Measurements from ENCODE around the gene ATP1A4.
"Not testable (repeated sequence)": the region's sequence is repeated elsewhere in the genome, so short reads cannot be mapped to it uniquely, and the experiment has no call there.

The ATP1A4 gene

GRCh38 chr1:160120797-160121196 lies 30.6 kb upstream of the ATP1A4 start:
- Histone ChIP-seq H3K4me3 (no peak overlapping the region), H3K36me3 (ENCODE audit: insufficient read depth, low read length) (no peaks in the 10 kb centered on the region)

GRCh38 chr1:160121388-160121787 lies 30.0 kb upstream of the ATP1A4 start:
- no peaks in the 10 kb centered on the region for H3K36me3 ChIP-seq (ENCODE audit: insufficient read depth, low read length)
- H3K27ac ChIP-seq = no peak overlapping the region
- H3K9me3 ChIP-seq (ENCODE audit: low read depth, low read length) = no peaks in the 10 kb centered on the region
- TF ChIP-seq EZH2 (IDR thresholded peaks at IDR 0.05) (no peak), POLR2AphosphoS5 (IDR thresholded peaks at IDR 0.05; ENCODE audit: borderline replicate concordance, low read depth, low read length) (no peak)
- no peak overlapping the region for H3K9ac ChIP-seq (ENCODE audit: insufficient read length)
- no peak for DNase-seq (ENCODE audit: low read depth, low spot score)
- no peak overlapping the region for H3K4me3 ChIP-seq

More at GRCh38 chr1:160120797-160121196, 30.6 kb upstream of the ATP1A4 start:
- Histone ChIP-seq H3K9ac (ENCODE audit: insufficient read length) (no peak overlapping the region), H3K9me3 (ENCODE audit: low read depth, low read length) (no peaks in the 10 kb centered on the region), H3K27ac (no peak overlapping the region)
- no peak for DNase-seq (ENCODE audit: low read depth, low spot score)
- TF ChIP-seq EZH2 (IDR thresholded peaks at IDR 0.05) (no peak), FOXP2 (optimal IDR thresholded peaks at IDR 0.05; ENCODE audit: control extremely low read depth, extremely low read length, insufficient read depth) (no peak), POLR2AphosphoS5 (IDR thresholded peaks at IDR 0.05; ENCODE audit: borderline replicate concordance, low read depth, low read length) (no peak)

- no peak for DNase-seq (ENCODE audit: low read depth, low spot score)
- Histone ChIP-seq H3K4me3 (no peak overlapping the region), H3K27ac (no peak overlapping the region), H3K36me3 (ENCODE audit: insufficient read depth, low read length) (no peaks in the 10 kb centered on the region), H3K9ac (ENCODE audit: insufficient read length) (no peak overlapping the region), H3K9me3 (ENCODE audit: low read depth, low read length) (no peaks in the 10 kb centered on the region)
- TF ChIP-seq FOXP2 (optimal IDR thresholded peaks at IDR 0.05; ENCODE audit: control extremely low read depth, extremely low read length, insufficient read depth) (no peak), POLR2AphosphoS5 (IDR thresholded peaks at IDR 0.05; ENCODE audit: borderline replicate concordance, low read depth, low read length) (no peak), EZH2 (IDR thresholded peaks at IDR 0.05) (no peak)
These were observed 28.4 kb upstream of the ATP1A4 start for GRCh38 chr1:160122978-160123495.

GRCh38 chr1:160123726-160124125 lies 27.7 kb upstream of the ATP1A4 start:
- Histone ChIP-seq H3K4me3 (no peak overlapping the region), H3K9me3 (ENCODE audit: low read depth, low read length) (no peaks in the 10 kb centered on the region), H3K36me3 (ENCODE audit: insufficient read depth, low read length) (no peaks in the 10 kb centered on the region), H3K27ac (no peak overlapping the region), H3K9ac (ENCODE audit: insufficient read length) (no peak overlapping the region)
- TF ChIP-seq POLR2AphosphoS5 (IDR thresholded peaks at IDR 0.05; ENCODE audit: borderline replicate concordance, low read depth, low read length) (no peak), FOXP2 (optimal IDR thresholded peaks at IDR 0.05; ENCODE audit: control extremely low read depth, extremely low read length, insufficient read depth) (no peak), EZH2 (IDR thresholded peaks at IDR 0.05) (no peak)
- DNase-seq (ENCODE audit: low read depth, low spot score) = no peak

GRCh38 chr1:160124705-160125478 lies 26.5 kb upstream of the ATP1A4 start:
- Histone ChIP-seq H3K36me3 (ENCODE audit: insufficient read depth, low read length) (no peaks in the 10 kb centered on the region), H3K9me3 (ENCODE audit: low read depth, low read length) (no peaks in the 10 kb centered on the region), H3K27ac (no peak overlapping the region), H3K4me3 (no peak overlapping the region), H3K9ac (ENCODE audit: insufficient read length) (no peak overlapping the region)
- TF ChIP-seq POLR2AphosphoS5 (IDR thresholded peaks at IDR 0.05; ENCODE audit: borderline replicate concordance, low read depth, low read length) = no peak
- no peak for TF ChIP-seq EZH2 (IDR thresholded peaks at IDR 0.05)
- no peak for TF ChIP-seq FOXP2 (optimal IDR thresholded peaks at IDR 0.05; ENCODE audit: control extremely low read depth, extremely low read length, insufficient read depth)
- DNase-seq (ENCODE audit: low read depth, low spot score) = no peak

GRCh38 chr1:160125746-160126145 lies 25.7 kb upstream of the ATP1A4 start:
- Histone ChIP-seq H3K27ac (no peak overlapping the region), H3K9ac (ENCODE audit: insufficient read length) (no peak overlapping the region), H3K36me3 (ENCODE audit: insufficient read depth, low read length) (no peaks in the 10 kb centered on the region)

GRCh38 chr1:160126342-160126741 lies 25.1 kb upstream of the ATP1A4 start:
- not testable (repeated sequence) for H3K36me3 ChIP-seq (ENCODE audit: insufficient read depth, low read length); DNase-seq (ENCODE audit: low read depth, low spot score); H3K9ac ChIP-seq (ENCODE audit: insufficient read length); H3K27ac ChIP-seq; H3K9me3 ChIP-seq (ENCODE audit: low read depth, low read length); H3K4me3 ChIP-seq

More at GRCh38 chr1:160125746-160126145, 25.7 kb upstream of the ATP1A4 start:
- Histone ChIP-seq H3K9me3 (ENCODE audit: low read depth, low read length) (no peaks in the 10 kb centered on the region), H3K4me3 (no peak overlapping the region)
- no peak for DNase-seq (ENCODE audit: low read depth, low spot score)
- no peak for TF ChIP-seq POLR2AphosphoS5 (IDR thresholded peaks at IDR 0.05; ENCODE audit: borderline replicate concordance, low read depth, low read length)
- no peak for TF ChIP-seq FOXP2 (optimal IDR thresholded peaks at IDR 0.05; ENCODE audit: control extremely low read depth, extremely low read length, insufficient read depth)
- no peak for TF ChIP-seq EZH2 (IDR thresholded peaks at IDR 0.05)

- H3K36me3 ChIP-seq (ENCODE audit: insufficient read depth, low read length) = no peaks in the 10 kb centered on the region
- H3K9me3 ChIP-seq (ENCODE audit: low read depth, low read length) = no peaks in the 10 kb centered on the region
- no peak overlapping the region for H3K4me3 ChIP-seq
- DNase-seq (ENCODE audit: low read depth, low spot score) = no peak
- TF ChIP-seq FOXP2 (optimal IDR thresholded peaks at IDR 0.05; ENCODE audit: control extremely low read depth, extremely low read length, insufficient read depth) (no peak), POLR2AphosphoS5 (IDR thresholded peaks at IDR 0.05; ENCODE audit: borderline replicate concordance, low read depth, low read length) (no peak), EZH2 (IDR thresholded peaks at IDR 0.05) (no peak)
- no peak overlapping the region for H3K9ac ChIP-seq (ENCODE audit: insufficient read length)
- H3K27ac ChIP-seq = no peak overlapping the region
These were observed 24.0 kb upstream of the ATP1A4 start for GRCh38 chr1:160127381-160127780.
